ENCODE results near the gene AIG1. TPM values are rescaled to one million over a fixed set of nuclear protein-coding genes. Genes with fewer than 3 reads are reported as not detected.
"Not testable (repeated sequence)": the region's sequence is repeated elsewhere in the genome, so short reads cannot be mapped to it uniquely, and the experiment has no call there.

The AIG1 gene
- total RNA-seq, 1 donor: 9.8 TPM

- Histone ChIP-seq H3K4me3 (ENCODE audit: low read length) (no peak overlapping the region), H3K4me1 (ENCODE audit: insufficient read depth, low read length) (no peaks in the 10 kb centered on the region), H3K9me3 (ENCODE audit: low read depth, low read length) (no peaks in the 10 kb centered on the region), H3K27me3 (ENCODE audit: insufficient read depth, low read length) (no peaks in the 10 kb centered on the region)
These were observed 58.6 kb downstream of the AIG1 start for GRCh38 chr6:143119260-143119659.

- no peak overlapping the region for H3K4me3 ChIP-seq (ENCODE audit: low read length)
- H3K4me1 ChIP-seq (ENCODE audit: insufficient read depth, low read length): no peaks in the 10 kb centered on the region
- no peaks in the 10 kb centered on the region for H3K27me3 ChIP-seq (ENCODE audit: insufficient read depth, low read length)
- H3K9me3 ChIP-seq (ENCODE audit: low read depth, low read length): no peaks in the 10 kb centered on the region
These were observed 62.4 kb downstream of the AIG1 start for GRCh38 chr6:143123081-143123480.

GRCh38 chr6:143123941-143124340 is 63.3 kb downstream of the AIG1 start:
- no peaks in the 10 kb centered on the region for H3K4me1 ChIP-seq (ENCODE audit: insufficient read depth, low read length)
- H3K27me3 ChIP-seq (ENCODE audit: insufficient read depth, low read length): no peaks in the 10 kb centered on the region
- H3K4me3 ChIP-seq (ENCODE audit: low read length): no peak overlapping the region
- H3K9me3 ChIP-seq (ENCODE audit: low read depth, low read length): no peaks in the 10 kb centered on the region

DNA sequence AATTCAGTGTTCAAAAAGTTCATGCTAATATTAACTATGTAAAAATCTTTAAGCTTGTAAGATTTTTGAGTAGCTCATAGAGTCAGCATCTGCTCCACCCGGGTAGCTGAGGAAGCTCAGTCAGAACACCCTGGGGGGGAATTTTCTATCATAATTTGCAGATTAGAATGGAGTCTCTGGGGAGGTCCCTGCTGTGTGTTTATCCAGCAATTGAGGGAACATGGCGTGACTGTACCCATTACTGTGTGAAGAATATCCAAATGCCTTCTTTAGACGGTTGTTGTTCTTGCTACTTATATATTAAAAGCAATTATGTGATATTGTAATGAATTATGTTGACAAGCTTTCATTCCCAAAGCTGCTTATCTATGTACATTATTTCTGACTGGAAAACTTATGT is 64.8 kb downstream of the AIG1 start:
- Histone ChIP-seq H3K27me3 (ENCODE audit: insufficient read depth, low read length) (no peaks in the 10 kb centered on the region), H3K4me3 (ENCODE audit: low read length) (no peak overlapping the region), H3K4me1 (ENCODE audit: insufficient read depth, low read length) (no peaks in the 10 kb centered on the region), H3K9me3 (ENCODE audit: low read depth, low read length) (no peaks in the 10 kb centered on the region)

GRCh38 chr6:143125864-143126573 is 65.3 kb downstream of the AIG1 start:
- no peaks in the 10 kb centered on the region for H3K4me1 ChIP-seq (ENCODE audit: insufficient read depth, low read length)
- H3K27me3 ChIP-seq (ENCODE audit: insufficient read depth, low read length): no peaks in the 10 kb centered on the region
- no peak overlapping the region for H3K4me3 ChIP-seq (ENCODE audit: low read length)
- peaks cover 4% of the 10 kb centered on the region for H3K9me3 ChIP-seq (ENCODE audit: low read depth, low read length)

GRCh38 chr6:143126574-143126941 is 65.9 kb downstream of the AIG1 start:
- H3K27me3 ChIP-seq (ENCODE audit: insufficient read depth, low read length): no peaks in the 10 kb centered on the region
- no peak overlapping the region for H3K4me3 ChIP-seq (ENCODE audit: low read length)
- peaks cover 4% of the 10 kb centered on the region for H3K9me3 ChIP-seq (ENCODE audit: low read depth, low read length)
- no peaks in the 10 kb centered on the region for H3K4me1 ChIP-seq (ENCODE audit: insufficient read depth, low read length)

DNA sequence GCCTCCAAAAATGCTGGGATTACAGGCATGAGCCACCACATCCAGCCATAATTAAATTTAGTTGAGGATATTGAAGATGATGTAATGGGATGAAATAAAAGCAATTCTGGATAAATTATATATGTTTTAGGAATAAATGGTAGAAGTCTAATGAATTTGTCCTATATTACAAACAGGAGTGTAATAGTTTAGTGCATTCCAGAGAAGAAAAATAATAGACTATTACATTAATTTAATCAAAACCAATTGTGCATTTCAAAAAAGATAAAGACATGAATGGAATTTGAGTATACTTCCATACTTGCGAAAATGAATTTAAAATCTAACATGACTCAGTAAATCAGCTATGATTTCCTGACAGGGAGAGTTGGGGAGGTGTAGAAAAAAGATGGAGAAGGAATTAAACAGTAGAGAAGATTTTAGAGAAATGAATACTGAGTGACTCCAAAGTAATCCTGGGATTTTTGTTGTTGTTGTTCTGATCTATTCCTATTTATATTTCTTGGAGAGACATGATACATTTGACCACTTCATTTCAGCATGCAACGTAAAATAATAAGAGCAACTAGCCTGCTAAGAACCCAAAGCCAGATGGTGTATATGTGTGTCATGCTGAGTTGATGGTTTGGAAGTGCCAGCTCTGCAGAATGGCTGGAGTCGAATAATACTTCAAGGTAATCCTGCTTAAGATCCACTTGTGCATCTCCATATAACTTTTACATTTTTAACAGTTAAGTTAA is 67.4 kb downstream of the AIG1 start:
- H3K9me3 ChIP-seq (ENCODE audit: low read depth, low read length): peaks cover 4% of the 10 kb centered on the region
- no peak overlapping the region for H3K4me3 ChIP-seq (ENCODE audit: low read length)
- no peaks in the 10 kb centered on the region for H3K4me1 ChIP-seq (ENCODE audit: insufficient read depth, low read length)
- no peaks in the 10 kb centered on the region for H3K27me3 ChIP-seq (ENCODE audit: insufficient read depth, low read length)

- Histone ChIP-seq H3K4me1 (ENCODE audit: insufficient read depth, low read length) (no peaks in the 10 kb centered on the region), H3K4me3 (ENCODE audit: low read length) (no peak overlapping the region), H3K9me3 (ENCODE audit: low read depth, low read length) (peaks cover 4% of the 10 kb centered on the region), H3K27me3 (ENCODE audit: insufficient read depth, low read length) (no peaks in the 10 kb centered on the region)
These were observed 68.0 kb downstream of the AIG1 start for GRCh38 chr6:143128681-143129015.

DNA sequence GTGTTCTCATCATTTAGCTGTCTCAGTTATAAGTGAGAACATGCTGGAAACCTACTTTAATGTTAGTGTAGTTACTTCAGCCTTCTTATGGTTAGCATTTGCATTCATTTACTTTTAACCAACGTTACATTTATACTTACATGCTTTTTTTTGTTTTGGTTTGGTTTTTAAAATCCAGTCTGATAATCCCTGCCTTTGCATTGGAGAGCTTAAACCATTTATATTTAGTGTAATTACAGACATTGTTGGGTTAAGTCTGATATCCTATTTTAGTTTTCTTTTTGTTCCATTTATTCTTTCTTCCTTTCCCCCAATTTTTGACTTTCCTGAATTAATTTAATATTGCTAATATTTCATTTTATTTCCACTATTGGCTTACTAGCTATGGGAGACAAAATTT is 70.2 kb downstream of the AIG1 start:
- H3K27me3 ChIP-seq (ENCODE audit: insufficient read depth, low read length): no peaks in the 10 kb centered on the region
- peaks cover 4% of the 10 kb centered on the region for H3K9me3 ChIP-seq (ENCODE audit: low read depth, low read length)
- H3K4me1 ChIP-seq (ENCODE audit: insufficient read depth, low read length): no peaks in the 10 kb centered on the region
- H3K4me3 ChIP-seq (ENCODE audit: low read length): no peak overlapping the region

- no peak overlapping the region for H3K4me3 ChIP-seq (ENCODE audit: low read length)
- peaks cover 4% of the 10 kb centered on the region for H3K9me3 ChIP-seq (ENCODE audit: low read depth, low read length)
- no peaks in the 10 kb centered on the region for H3K27me3 ChIP-seq (ENCODE audit: insufficient read depth, low read length)
- H3K4me1 ChIP-seq (ENCODE audit: insufficient read depth, low read length): no peaks in the 10 kb centered on the region
These were observed 74.6 kb downstream of the AIG1 start for GRCh38 chr6:143135325-143135724.

DNA sequence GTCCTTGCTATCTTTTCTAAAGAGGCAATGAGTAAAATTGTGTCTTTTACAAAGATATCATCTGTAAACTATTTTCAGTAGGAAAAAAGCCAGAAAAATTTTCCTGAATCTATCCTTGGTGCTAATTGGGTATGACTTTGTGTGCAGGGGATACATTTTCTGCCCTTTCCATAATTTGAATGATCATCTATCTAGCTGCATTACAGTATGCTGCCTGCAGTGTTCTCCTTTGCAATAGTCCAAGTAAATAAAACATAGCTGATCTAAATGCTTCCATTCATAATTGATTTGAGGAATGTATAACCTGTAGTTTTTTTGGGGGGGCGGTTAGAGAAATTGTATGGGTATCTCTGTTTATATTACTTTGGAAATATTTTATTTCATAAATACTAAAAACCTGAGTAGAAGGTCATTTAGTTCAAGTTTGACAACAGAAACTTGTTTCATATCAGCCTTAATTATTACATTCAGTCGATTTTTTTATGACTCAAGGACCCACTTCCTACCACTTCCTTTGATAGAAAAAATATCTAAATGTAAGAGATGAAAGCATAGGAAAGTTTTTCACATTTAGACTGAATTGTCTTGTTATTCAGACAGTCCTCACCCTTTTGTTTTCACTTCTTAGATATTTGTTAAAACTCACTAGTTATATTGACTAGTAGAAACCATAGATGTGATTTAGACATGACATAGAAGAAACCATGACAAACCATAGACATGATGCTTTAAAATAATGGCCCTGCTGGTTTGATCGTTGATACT is 75.3 kb downstream of the AIG1 start:
- Histone ChIP-seq H3K9me3 (ENCODE audit: low read depth, low read length) (no peaks in the 10 kb centered on the region), H3K4me3 (ENCODE audit: low read length) (no peak overlapping the region), H3K4me1 (ENCODE audit: insufficient read depth, low read length) (no peaks in the 10 kb centered on the region), H3K27me3 (ENCODE audit: insufficient read depth, low read length) (no peaks in the 10 kb centered on the region)

GRCh38 chr6:143136647-143137046 is 76.0 kb downstream of the AIG1 start:
- no peaks in the 10 kb centered on the region for H3K4me1 ChIP-seq (ENCODE audit: insufficient read depth, low read length)
- H3K4me3 ChIP-seq (ENCODE audit: low read length): no peak overlapping the region
- no peaks in the 10 kb centered on the region for H3K9me3 ChIP-seq (ENCODE audit: low read depth, low read length)
- H3K27me3 ChIP-seq (ENCODE audit: insufficient read depth, low read length): no peaks in the 10 kb centered on the region

- H3K4me1 ChIP-seq (ENCODE audit: insufficient read depth, low read length): no peaks in the 10 kb centered on the region
- no peak overlapping the region for H3K4me3 ChIP-seq (ENCODE audit: low read length)
- no peaks in the 10 kb centered on the region for H3K27me3 ChIP-seq (ENCODE audit: insufficient read depth, low read length)
- H3K9me3 ChIP-seq (ENCODE audit: low read depth, low read length): no peaks in the 10 kb centered on the region
These were observed 78.6 kb downstream of the AIG1 start for GRCh38 chr6:143139239-143139784.

DNA sequence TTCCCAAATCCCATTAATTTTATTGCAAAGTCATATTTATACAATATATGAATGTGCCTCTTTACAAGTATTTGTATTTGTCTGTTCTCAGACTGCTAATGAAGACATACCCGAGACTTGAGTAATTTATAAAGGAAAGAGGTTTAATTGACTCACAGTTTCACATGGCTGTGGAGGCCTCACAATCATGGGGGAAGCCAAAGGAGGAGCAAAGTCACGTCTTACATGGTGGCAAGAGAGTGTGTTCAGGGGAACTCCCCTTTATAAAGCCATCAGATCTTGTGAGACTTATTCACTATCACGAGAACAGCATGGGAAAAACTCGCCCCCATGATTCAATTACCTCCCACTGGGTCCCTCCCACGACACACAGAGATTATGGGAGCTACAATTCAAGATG is 79.2 kb downstream of the AIG1 start:
- H3K4me3 ChIP-seq (ENCODE audit: low read length); H3K27me3 ChIP-seq (ENCODE audit: insufficient read depth, low read length); H3K9me3 ChIP-seq (ENCODE audit: low read depth, low read length); H3K4me1 ChIP-seq (ENCODE audit: insufficient read depth, low read length): not testable (repeated sequence)

GRCh38 chr6:143140767-143141166 is 80.1 kb downstream of the AIG1 start:
- Histone ChIP-seq H3K9me3 (ENCODE audit: low read depth, low read length) (no peaks in the 10 kb centered on the region), H3K4me1 (ENCODE audit: insufficient read depth, low read length) (no peaks in the 10 kb centered on the region), H3K4me3 (ENCODE audit: low read length) (no peak overlapping the region), H3K27me3 (ENCODE audit: insufficient read depth, low read length) (no peaks in the 10 kb centered on the region)

All from mononuclear cell (primary cell).